AG10803 (cell line): ENCODE measurements around the gene PIP4K2B.

Experiments used
- DNase-seq: peaks from one replicate; pipeline ENCODE4 v3.0.0; 2010; ENCODE audit warnings: low read depth
- H3K4me3 ChIP-seq: 2 replicates; pipeline ENCODE4 v1.5.1; 2011; ENCODE audit warnings: mild to moderate bottlenecking, low read length, control low read depth
- CTCF ChIP-seq: conservative IDR thresholded peaks from 2 replicates; pipeline ENCODE4 v1.5.1; 2011; ENCODE audit warnings: mild to moderate bottlenecking, low read length, control low read depth, inconsistent platforms

Gene PIP4K2B

GRCh38 chr17:38742411-38743308 lies 56.7 kb downstream of the PIP4K2B start:
- peak; percentile 87 for DNase-seq
- no peak for TF ChIP-seq CTCF
- H3K4me3 ChIP-seq, result no peak overlapping the region

- DNase-seq, result peak; percentile 35
- H3K4me3 ChIP-seq, result no peak overlapping the region
- TF ChIP-seq CTCF, result no peak
Observed at GRCh38 chr17:38741921-38742410, 57.4 kb downstream of the PIP4K2B start.

GRCh38 chr17:38741461-38741860 lies 57.9 kb downstream of the PIP4K2B start:
- no peak for DNase-seq
- TF ChIP-seq CTCF, result no peak
- no peak overlapping the region for H3K4me3 ChIP-seq

- no peak for DNase-seq
- H3K4me3 ChIP-seq, result no peak overlapping the region
- TF ChIP-seq CTCF, result no peak
Observed at GRCh38 chr17:38740806-38741205, 58.5 kb downstream of the PIP4K2B start.

GRCh38 chr17:38740044-38740443 lies 59.3 kb downstream of the PIP4K2B start:
- no peak for TF ChIP-seq CTCF
- no peak for DNase-seq

GRCh38 chr17:38739305-38739704 lies 60.1 kb downstream of the PIP4K2B start:
- H3K4me3 ChIP-seq, result no peak overlapping the region
- TF ChIP-seq CTCF, result no peak
- no peak for DNase-seq

More at GRCh38 chr17:38740044-38740443, 59.3 kb downstream of the PIP4K2B start:
- no peak overlapping the region for H3K4me3 ChIP-seq

GRCh38 chr17:38738686-38739085 lies 60.7 kb downstream of the PIP4K2B start:
- H3K4me3 ChIP-seq, result no peak overlapping the region
- TF ChIP-seq CTCF, result no peak
- no peak for DNase-seq
